Mucosa of descending colon (tissue), 3 donors: ENCODE results near the gene ADNP. TPM values are rescaled to one million over a fixed set of nuclear protein-coding genes. Genes with fewer than 3 reads are reported as not detected.

ENCODE experiments used
- ATAC-seq: fragments of 200-7000 bp; cut with Tn5 transposase; one replicate; pipeline ENCODE4 v1.9.1; 2020; ENCODE audit warnings: mild to moderate bottlenecking, moderate library complexity
- DNase-seq, 3 donors: peaks; one replicate each; pipeline ENCODE4 v3.0.0-alpha.2; 2020
- H3K36me3 ChIP-seq: fragments of 200-600 bp; one replicate; pipeline ENCODE4 v1.8.0; 2021; ENCODE audit warnings: low read depth, mild to moderate bottlenecking
- H3K4me1 ChIP-seq: fragments of 200-600 bp; one replicate; pipeline ENCODE4 v1.8.0; 2021; ENCODE audit warnings: low read depth, mild to moderate bottlenecking
- H3K4me3 ChIP-seq: fragments of 200-600 bp; one replicate; pipeline ENCODE4 v1.8.0; 2021; ENCODE audit warnings: mild to moderate bottlenecking
- H3K9me3 ChIP-seq: fragments of 200-600 bp; one replicate; pipeline ENCODE4 v1.8.0; 2021; ENCODE audit warnings: mild to moderate bottlenecking
- intact Hi-C, 2 donors: fragments of 100-400 bp; cut with DNase I in 1 of 2; cut with micrococcal nuclease in 1 of 2; formaldehyde crosslinking; loops; one replicate each; pipeline versions ENCODE4 v1.11.0 to v1.11.1; 2022; cut with DNase I, micrococcal nuclease
- total RNA-seq, 3 donors: library from RNA; stranded (reverse); fragmentation: NEBNext Ultra II Directional in 2 of 3; extraction: Animal tissue kit (Norgen Biotek cat#: 25700) in 2 of 3; gene quantifications; one replicate each; pipeline versions ENCODE4 v1.2.1 to v1.2.4, GENCODE V29; 2021 to 2023
- TF ChIP-seq, protein P1 (sequence below): fragments of 200-600 bp; IDR thresholded peaks from one replicate; pipeline ENCODE4 v1.8.0; 2022; ENCODE audit warnings: antibody characterized with exemption, mild to moderate bottlenecking
- donor health status: DM: no; HTN: no; CAD: no; lungs with moderate emphysema.
- donor health status: DM: no; HTN: no; CAD: no.
- donor health status: DM: no; HTN: yes; CAD: no.

Gene ADNP
- total RNA-seq, 3 donors from 2014 or later, result 51.3 to 68.6 (median 61.4) TPM

DNA sequence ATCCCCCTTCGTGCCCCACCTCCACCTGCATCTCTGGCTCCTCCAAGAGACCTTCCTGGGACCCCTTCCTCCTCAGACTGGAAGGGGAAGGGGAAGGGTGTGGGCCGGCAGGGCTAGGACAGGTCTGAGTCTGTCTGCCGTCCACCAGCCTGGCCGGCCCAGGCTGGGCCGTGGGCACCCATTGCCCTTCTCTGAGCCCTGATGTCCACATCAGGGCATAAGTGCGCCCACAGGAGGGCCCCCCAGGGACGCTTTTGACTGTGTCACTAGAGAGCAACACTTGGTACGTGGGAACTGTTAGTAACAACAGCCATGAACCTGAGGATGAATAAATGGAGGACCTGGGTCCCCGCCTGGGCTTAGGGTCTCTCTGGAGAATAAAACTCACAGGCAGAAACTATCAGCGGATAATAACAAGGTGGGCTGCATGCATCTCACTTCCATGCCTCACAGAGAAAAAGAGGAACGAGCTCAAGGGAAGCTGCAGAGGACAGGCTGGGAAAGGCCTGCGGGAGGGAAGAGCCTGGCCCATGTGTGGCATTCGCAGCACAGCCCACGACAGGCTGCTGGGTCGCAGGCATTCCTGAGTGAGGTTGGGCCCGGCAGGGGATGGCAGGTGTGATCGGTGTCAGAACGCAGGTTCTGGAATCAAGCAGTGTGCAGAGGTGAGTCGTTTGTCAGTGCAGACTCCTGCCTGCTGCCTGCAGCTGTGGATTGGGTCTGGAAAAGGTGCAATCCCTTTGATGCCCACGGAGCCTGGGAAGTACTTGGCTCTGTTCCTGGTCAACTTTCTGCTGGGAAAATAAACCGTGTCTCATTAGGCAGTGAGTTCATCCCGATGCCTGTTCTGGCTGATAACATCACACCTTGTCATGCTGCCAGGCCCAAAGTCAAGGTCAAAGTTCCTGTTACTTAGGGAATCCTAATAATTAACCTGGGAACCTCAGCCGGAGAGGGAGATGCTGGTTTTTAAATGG is 75.5 kb downstream of the ADNP start:
- DNase-seq (peak in 1 of 3 donors; percentile 14), ATAC-seq (peak; percentile 57)
- Histone ChIP-seq H3K4me1 (no peaks in the 10 kb centered on the region), H3K36me3 (no peaks in the 10 kb centered on the region), H3K9me3 (no peaks in the 10 kb centered on the region), H3K4me3 (no peak overlapping the region)
- intact Hi-C loops, result no loop called here
- TF ChIP-seq, protein P1, sequence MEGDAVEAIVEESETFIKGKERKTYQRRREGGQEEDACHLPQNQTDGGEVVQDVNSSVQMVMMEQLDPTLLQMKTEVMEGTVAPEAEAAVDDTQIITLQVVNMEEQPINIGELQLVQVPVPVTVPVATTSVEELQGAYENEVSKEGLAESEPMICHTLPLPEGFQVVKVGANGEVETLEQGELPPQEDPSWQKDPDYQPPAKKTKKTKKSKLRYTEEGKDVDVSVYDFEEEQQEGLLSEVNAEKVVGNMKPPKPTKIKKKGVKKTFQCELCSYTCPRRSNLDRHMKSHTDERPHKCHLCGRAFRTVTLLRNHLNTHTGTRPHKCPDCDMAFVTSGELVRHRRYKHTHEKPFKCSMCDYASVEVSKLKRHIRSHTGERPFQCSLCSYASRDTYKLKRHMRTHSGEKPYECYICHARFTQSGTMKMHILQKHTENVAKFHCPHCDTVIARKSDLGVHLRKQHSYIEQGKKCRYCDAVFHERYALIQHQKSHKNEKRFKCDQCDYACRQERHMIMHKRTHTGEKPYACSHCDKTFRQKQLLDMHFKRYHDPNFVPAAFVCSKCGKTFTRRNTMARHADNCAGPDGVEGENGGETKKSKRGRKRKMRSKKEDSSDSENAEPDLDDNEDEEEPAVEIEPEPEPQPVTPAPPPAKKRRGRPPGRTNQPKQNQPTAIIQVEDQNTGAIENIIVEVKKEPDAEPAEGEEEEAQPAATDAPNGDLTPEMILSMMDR, result no peak

DNA sequence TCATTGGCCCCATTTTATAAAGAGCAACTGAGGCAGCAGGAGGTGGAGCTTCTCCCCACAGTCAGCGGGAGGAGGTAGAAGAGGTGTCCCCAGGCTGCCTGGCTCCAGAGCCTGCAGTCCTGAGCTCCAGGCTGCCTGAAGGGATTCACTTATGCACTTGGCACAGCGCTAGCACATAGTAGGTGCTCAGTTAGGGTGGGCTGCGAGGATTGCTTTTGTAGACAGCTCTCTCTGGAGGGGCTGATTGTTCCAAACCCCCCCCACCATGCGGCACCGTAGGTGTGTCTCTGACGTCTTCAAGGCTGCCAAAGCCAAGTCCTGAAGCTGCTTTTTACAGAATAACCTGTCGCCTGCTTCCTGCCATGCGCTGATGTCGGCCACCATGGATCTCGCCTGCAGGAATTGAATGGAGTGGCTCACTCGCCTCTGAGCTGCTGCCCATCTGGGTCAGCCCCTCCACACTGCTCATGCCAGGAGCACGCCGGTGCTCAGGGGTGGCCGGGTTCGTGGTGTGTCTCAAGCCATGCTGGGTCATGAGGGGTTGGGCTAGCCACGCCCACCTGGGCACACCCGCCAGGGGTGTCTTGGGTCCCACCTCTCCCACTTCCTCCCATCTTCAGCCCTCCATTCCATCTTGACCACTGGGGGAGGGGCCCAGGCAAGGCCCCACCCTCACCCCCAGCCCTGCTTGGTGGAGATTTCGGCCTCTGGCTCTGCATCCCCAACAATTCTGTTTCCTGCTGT is 76.6 kb downstream of the ADNP start:
- ATAC-seq, result peak; percentile 35
- peak in 1 of 3 donors; percentile 17 for DNase-seq
- intact Hi-C loops, result no loop called here
- TF ChIP-seq, protein P1, result no peak
- H3K36me3 ChIP-seq, result no peaks in the 10 kb centered on the region
- no peaks in the 10 kb centered on the region for H3K9me3 ChIP-seq
- H3K4me1 ChIP-seq, result no peaks in the 10 kb centered on the region
- no peak overlapping the region for H3K4me3 ChIP-seq

GRCh38 chr20:50852085-50852484 is 79.2 kb downstream of the ADNP start:
- no peak for DNase-seq
- no peak overlapping the region for H3K4me3 ChIP-seq
- H3K36me3 ChIP-seq, result no peaks in the 10 kb centered on the region
- H3K4me1 ChIP-seq, result no peaks in the 10 kb centered on the region
- intact Hi-C loops, result no loop called here
- TF ChIP-seq, protein P1, result no peak
- no peaks in the 10 kb centered on the region for H3K9me3 ChIP-seq
- no peak for ATAC-seq

GRCh38 chr20:50850721-50851286 is 80.4 kb downstream of the ADNP start:
- Histone ChIP-seq H3K4me3 (no peak overlapping the region), H3K9me3 (no peaks in the 10 kb centered on the region), H3K4me1 (no peaks in the 10 kb centered on the region), H3K36me3 (no peaks in the 10 kb centered on the region)
- intact Hi-C loops, result no loop called here
- peak; percentile 60 for ATAC-seq
- TF ChIP-seq, protein P1, result no peak
- DNase-seq, result peak in 1 of 3 donors; percentile 37

GRCh38 chr20:50848846-50849673 is 82.2 kb downstream of the ADNP start:
- Histone ChIP-seq H3K36me3 (no peaks in the 10 kb centered on the region), H3K4me1 (no peaks in the 10 kb centered on the region), H3K9me3 (no peaks in the 10 kb centered on the region), H3K4me3 (no peak overlapping the region)
- DNase-seq, result no peak
- intact Hi-C loops, result no loop called here
- TF ChIP-seq, protein P1, result no peak
- peak; percentile 19 for ATAC-seq
